Left ventricle myocardium inferior (tissue), 1 donor: ENCODE measurements around the gene REV3L. TPM values are rescaled to one million over a fixed set of nuclear protein-coding genes. Genes with fewer than 3 reads are reported as not detected.
"Not testable (repeated sequence)": the region's sequence is repeated elsewhere in the genome, so short reads cannot be mapped to it uniquely, and the experiment has no call there.

Experiments used
- DNase-seq: peaks from one replicate; pipeline ENCODE4 v3.0.0-alpha.2; 2020
- H3K27ac ChIP-seq: fragments of 200-600 bp; replicated peaks from 2 replicates; pipeline ENCODE4 v1.8.0; 2021
- H3K27me3 ChIP-seq: fragments of 200-600 bp; 2 replicates; pipeline ENCODE4 v1.8.0; 2021; ENCODE audit warnings: low read depth
- H3K36me3 ChIP-seq: fragments of 200-600 bp; 2 replicates; pipeline ENCODE4 v1.8.0; 2021
- H3K4me1 ChIP-seq: fragments of 200-600 bp; 2 replicates; pipeline ENCODE4 v1.8.0; 2021
- H3K4me3 ChIP-seq: fragments of 200-600 bp; 2 replicates; pipeline ENCODE4 v1.8.0; 2021; ENCODE audit warnings: mild to moderate bottlenecking, moderate library complexity
- H3K9me3 ChIP-seq: fragments of 200-600 bp; replicated peaks from 2 replicates; pipeline ENCODE4 v1.8.0; 2021
- CTCF ChIP-seq: fragments of 200-600 bp; IDR thresholded peaks from 2 replicates; pipeline ENCODE4 v1.8.0; 2021; ENCODE audit warnings: antibody characterized with exemption, mild to moderate bottlenecking, borderline replicate concordance
- intact Hi-C: fragments of 100-400 bp; cut with micrococcal nuclease; formaldehyde crosslinking; loops from one replicate; pipeline ENCODE4 v1.11.0; 2022
- total RNA-seq: library from RNA; stranded (reverse); fragmentation: NEBNext Ultra II Directional; extraction: Animal tissue kit (Norgen Biotek cat#: 25700); gene quantifications from one replicate; pipeline ENCODE4 v1.2.1, GENCODE V29; 2021
- donor health status: DM: no; HTN: yes; CAD: no; lungs with severe emphysema.

REV3L gene
- total RNA-seq, 1 donor from 2014 or later = 12.5 TPM

- no peaks in the 10 kb centered on the region for H3K27me3 ChIP-seq
- H3K36me3 ChIP-seq = no peaks in the 10 kb centered on the region
- TF ChIP-seq CTCF = no peak
- intact Hi-C loops = no loop called here
- DNase-seq = no peak
- peaks cover 26% of the 10 kb centered on the region for H3K4me1 ChIP-seq
- H3K27ac ChIP-seq = no peak overlapping the region
- peaks cover 19% of the 10 kb centered on the region for H3K9me3 ChIP-seq
- H3K4me3 ChIP-seq = no peak overlapping the region
Observed at GRCh38 chr6:111520524-111520923, 37.5 kb upstream of the REV3L start.

- no peaks in the 10 kb centered on the region for H3K36me3 ChIP-seq
- H3K9me3 ChIP-seq = peaks cover 19% of the 10 kb centered on the region
- intact Hi-C loops = no loop called here
- TF ChIP-seq CTCF = no peak
- DNase-seq = no peak
- no peak overlapping the region for H3K27ac ChIP-seq
- no peak overlapping the region for H3K4me3 ChIP-seq
- no peaks in the 10 kb centered on the region for H3K27me3 ChIP-seq
- H3K4me1 ChIP-seq = peaks cover 1% of the 10 kb centered on the region
Observed at GRCh38 chr6:111517965-111518364, 34.9 kb upstream of the REV3L start.

- DNase-seq = no peak
- H3K27ac ChIP-seq = no peak overlapping the region
- H3K4me1 ChIP-seq = no peaks in the 10 kb centered on the region
- H3K36me3 ChIP-seq = no peaks in the 10 kb centered on the region
- no peaks in the 10 kb centered on the region for H3K27me3 ChIP-seq
- no peak overlapping the region for H3K4me3 ChIP-seq
- TF ChIP-seq CTCF = no peak
- intact Hi-C loops = no loop called here
- no peaks in the 10 kb centered on the region for H3K9me3 ChIP-seq
Observed at GRCh38 chr6:111515259-111515658, 32.2 kb upstream of the REV3L start.

- H3K4me3 ChIP-seq, H3K36me3 ChIP-seq, H3K27me3 ChIP-seq, intact Hi-C loops, H3K4me1 ChIP-seq, H3K9me3 ChIP-seq, DNase-seq, H3K27ac ChIP-seq: not testable (repeated sequence)
Observed at GRCh38 chr6:111514531-111514930, 31.5 kb upstream of the REV3L start.

- H3K9me3 ChIP-seq, H3K27me3 ChIP-seq, H3K4me1 ChIP-seq, DNase-seq, H3K27ac ChIP-seq, H3K36me3 ChIP-seq, H3K4me3 ChIP-seq, intact Hi-C loops: not testable (repeated sequence)
Observed at GRCh38 chr6:111507219-111507618, 24.2 kb upstream of the REV3L start.

GRCh38 chr6:111505498-111505897, 22.5 kb upstream of the REV3L start:
- H3K36me3 ChIP-seq, H3K4me1 ChIP-seq, H3K4me3 ChIP-seq, H3K9me3 ChIP-seq, DNase-seq, H3K27me3 ChIP-seq, H3K27ac ChIP-seq, intact Hi-C loops: not testable (repeated sequence)

GRCh38 chr6:111503660-111504059, 20.6 kb upstream of the REV3L start:
- Histone ChIP-seq H3K4me3 (no peak overlapping the region), H3K9me3 (peaks cover 7% of the 10 kb centered on the region), H3K4me1 (no peaks in the 10 kb centered on the region), H3K27ac (no peak overlapping the region), H3K27me3 (no peaks in the 10 kb centered on the region), H3K36me3 (peaks cover 10% of the 10 kb centered on the region)
- no peak for DNase-seq
- intact Hi-C loops = no loop called here
- TF ChIP-seq CTCF = no peak
